Fibroblast of the aortic adventitia (primary cell): Measurements from ENCODE around the gene ENTPD8. TPM values are rescaled to one million over a fixed set of nuclear protein-coding genes. Genes with fewer than 3 reads are reported as not detected.

ENCODE experiments used
- DNase-seq: peaks from one replicate; pipeline ENCODE4 v3.0.0-alpha.2; 2010; ENCODE audit warnings: low read depth
- H3K4me3 ChIP-seq: 2 replicates; pipeline ENCODE4 v1.5.1; 2011; ENCODE audit warnings: low read depth, mild to moderate bottlenecking, control low read depth, low read length, moderate library complexity
- CTCF ChIP-seq: IDR thresholded peaks from 2 replicates; pipeline ENCODE4 v1.5.1; 2011; ENCODE audit warnings: mild to moderate bottlenecking, low read length, control low read depth, inconsistent platforms; ENCODE audit not compliant: insufficient read depth
- total RNA-seq: library from RNA; depleted of rRNA; stranded (reverse); fragments of >200 nt; gene quantifications from 2 replicates; pipeline ENCODE4 v1.2.3, GENCODE V29; 2012; ENCODE audit warnings: low replicate concordance

The ENTPD8 gene
- total RNA-seq, 1 donor: not detected

- no peak for DNase-seq
- no peak for TF ChIP-seq CTCF
Measured at GRCh38 chr9:137431416-137431931, 9.7 kb downstream of the ENTPD8 start.

GRCh38 chr9:137430723-137431415 lies 10.3 kb downstream of the ENTPD8 start:
- no peak overlapping the region for H3K4me3 ChIP-seq
- DNase-seq: no peak
- no peak for TF ChIP-seq CTCF

More at GRCh38 chr9:137431416-137431931, 9.7 kb downstream of the ENTPD8 start:
- H3K4me3 ChIP-seq: no peak overlapping the region

- no peak for DNase-seq
- H3K4me3 ChIP-seq: no peak overlapping the region
- TF ChIP-seq CTCF: no peak
Measured at GRCh38 chr9:137429974-137430722, 11.0 kb downstream of the ENTPD8 start.

- H3K4me3 ChIP-seq: no peak overlapping the region
- DNase-seq: no peak
- no peak for TF ChIP-seq CTCF
Measured at GRCh38 chr9:137429546-137429890, 11.6 kb downstream of the ENTPD8 start.

GRCh38 chr9:137428841-137429545 lies 12.2 kb downstream of the ENTPD8 start:
- no peak for TF ChIP-seq CTCF
- DNase-seq: no peak
- no peak overlapping the region for H3K4me3 ChIP-seq

- no peak for TF ChIP-seq CTCF
- no peak overlapping the region for H3K4me3 ChIP-seq
- no peak for DNase-seq
Measured at GRCh38 chr9:137428311-137428630, 12.9 kb downstream of the ENTPD8 start.
